HepG2 (cell line): ENCODE measurements around the gene CHST11. TPM values are rescaled to one million over a fixed set of nuclear protein-coding genes. Genes with fewer than 3 reads are reported as not detected.

Experiments used
- IKZF5 ChIP-seq: IDR thresholded peaks from 2 replicates; pipeline ENCODE4 v1.6.1; 2018; ENCODE audit warnings: missing genetic modification reagents, mild to moderate bottlenecking, missing compliant biosample characterization
- KAT7 ChIP-seq: IDR thresholded peaks from 2 replicates; pipeline ENCODE4 v1.6.1; 2018; ENCODE audit warnings: borderline replicate concordance, missing compliant biosample characterization
- NPAS2 ChIP-seq: sonication (generic); formaldehyde crosslinking; IDR thresholded peaks from 2 replicates; pipeline ENCODE4 v1.8.0; 2022; ENCODE audit warnings: mild to moderate bottlenecking, missing genetic modification reagents, borderline replicate concordance
- RELA ChIP-seq: sonication (generic); formaldehyde crosslinking; IDR thresholded peaks from 2 replicates; pipeline ENCODE4 v1.4.0; 2020; ENCODE audit warnings: missing genetic modification reagents
- RNF2 ChIP-seq: fragments of 450-650 bp; conservative IDR thresholded peaks from 2 replicates; pipeline ENCODE4 v1.6.1; 2016; ENCODE audit warnings: low read depth
- TFAP4 ChIP-seq: sonication (generic); IDR thresholded peaks from 2 replicates; pipeline ENCODE4 v1.6.1; 2016; ENCODE audit warnings: low read depth, borderline replicate concordance
- ZMYM3 ChIP-seq: sonication (generic); formaldehyde crosslinking; IDR thresholded peaks from 2 replicates; pipeline ENCODE4 v1.5.1; 2020; ENCODE audit warnings: mild to moderate bottlenecking, missing genetic modification reagents
- ZNF33A ChIP-seq: sonication (generic); formaldehyde crosslinking; IDR thresholded peaks from 2 replicates; pipeline ENCODE4 v1.5.1; 2020; ENCODE audit warnings: missing genetic modification reagents, mild to moderate bottlenecking, moderate library complexity, borderline replicate concordance
- ZNF777 ChIP-seq: sonication (generic); formaldehyde crosslinking; IDR thresholded peaks from 2 replicates; pipeline ENCODE4 v1.4.0; 2020; ENCODE audit warnings: missing genetic modification reagents
- ZNF800 ChIP-seq: sonication (generic); formaldehyde crosslinking; IDR thresholded peaks from 2 replicates; pipeline ENCODE4 v1.4.0; 2020; ENCODE audit warnings: missing genetic modification reagents
- polyA plus RNA-seq, 8 experiments: library from polyadenylated mRNA; depleted of rRNA in 3 of 8; stranded (reverse) in 7 of 8; unstranded in 1 of 8; fragments of >200 nt; fragmentation: Illumina TruSeq in 4 of 8; extraction: Trizol in 4 of 8; gene quantifications; 2 replicates each; pipeline versions ENCODE4 v1.2.1 to v1.2.3, GENCODE V29; 2011 to 2016; ENCODE audit warnings: low read depth in 4 of 8, missing spikeins in 1 of 8, mixed read lengths in 1 of 8; ENCODE audit not compliant: insufficient read depth in 1 of 8
- total RNA-seq, 5 experiments: library from RNA; depleted of rRNA; stranded (reverse); fragments of >200 nt; fragmentation: Illumina TruSeq; extraction: Trizol; gene quantifications; 2 replicates each; pipeline ENCODE4 v1.2.3, GENCODE V29; 2016; ENCODE audit warnings: low read depth in 1 of 5

Gene CHST11
- total and polyA plus RNA-seq, 2 of the 13 experiments (the other 11 are each of a cell fraction or from before 2014, with no cell fraction given), result 0.15 TPM; not detected in 1

- no peak for TF ChIP-seq IKZF5
- TF ChIP-seq ZMYM3, result 0 out of 2 replicates have a peak, but pooled peaks have one; percentile 16
- no peak for TF ChIP-seq ZNF777 (CRISPR knock-in tag)
- no peak for TF ChIP-seq ZNF33A (CRISPR knock-in tag)
- no peak for TF ChIP-seq RELA (CRISPR knock-in tag)
- TF ChIP-seq NPAS2 (CRISPR knock-in tag), result no peak
- TF ChIP-seq TFAP4, result peak; percentile 25; the same call in 1 of the 2 replicates
- no peak for TF ChIP-seq KAT7 (CRISPR knock-in tag)
- TF ChIP-seq RNF2, result no peak
- no peak for TF ChIP-seq ZNF800 (CRISPR knock-in tag)
- TF ChIP-seq, all 625 proteins: peak for 4
These were observed 273.1 kb downstream of the CHST11 start (continued) for GRCh38 chr12:104729610-104730446.
